RWPE2 (cell line): Measurements from ENCODE around the gene CYBB.

ENCODE experiments used
- ATAC-seq: fragments of 200-7000 bp; cut with Tn5 transposase; 3 replicates; pipeline ENCODE4 v1.9.1; 2021; ENCODE audit warnings: low read depth
- DNase-seq: peaks from one replicate; pipeline ENCODE4 v3.0.0-alpha.2; 2020; ENCODE audit warnings: low spot score
- H3K27ac ChIP-seq: fragments of 450-650 bp; 2 replicates; pipeline ENCODE4 v1.5.1; 2017; ENCODE audit warnings: mild to moderate bottlenecking; ENCODE audit not compliant: poor library complexity, severe bottlenecking
- H3K27me3 ChIP-seq: fragments of 250-450 bp; sonication (Bioruptor Pico); 2 replicates; pipeline ENCODE4 v1.5.1; 2021; ENCODE audit warnings: mild to moderate bottlenecking, moderate library complexity; ENCODE audit not compliant: insufficient read depth, poor library complexity, severe bottlenecking
- H3K36me3 ChIP-seq: fragments of 250-450 bp; sonication (Bioruptor Pico); 2 replicates; pipeline ENCODE4 v1.5.1; 2020; ENCODE audit warnings: low read depth, mild to moderate bottlenecking, moderate library complexity
- H3K4me1 ChIP-seq: fragments of 250-450 bp; sonication (Bioruptor Pico); 2 replicates; pipeline ENCODE4 v1.5.1; 2021; ENCODE audit warnings: mild to moderate bottlenecking, moderate library complexity; ENCODE audit not compliant: insufficient read depth, poor library complexity, severe bottlenecking
- H3K4me3 ChIP-seq: fragments of 250-450 bp; sonication (Bioruptor Pico); 2 replicates; pipeline ENCODE4 v1.5.1; 2021; ENCODE audit warnings: mild to moderate bottlenecking, moderate library complexity; ENCODE audit not compliant: severe bottlenecking
- H3K9me3 ChIP-seq: fragments of 250-450 bp; sonication (Bioruptor Pico); 2 replicates; pipeline ENCODE4 v1.5.1; 2021; ENCODE audit warnings: mild to moderate bottlenecking, moderate library complexity; ENCODE audit not compliant: severe bottlenecking
- TF ChIP-seq, protein P1 (sequence below): fragments of 450-650 bp; IDR thresholded peaks from one replicate; pipeline ENCODE4 v1.5.1; 2017; ENCODE audit warnings: mild to moderate bottlenecking, moderate library complexity; ENCODE audit not compliant: poor library complexity, severe bottlenecking

Gene CYBB

DNA sequence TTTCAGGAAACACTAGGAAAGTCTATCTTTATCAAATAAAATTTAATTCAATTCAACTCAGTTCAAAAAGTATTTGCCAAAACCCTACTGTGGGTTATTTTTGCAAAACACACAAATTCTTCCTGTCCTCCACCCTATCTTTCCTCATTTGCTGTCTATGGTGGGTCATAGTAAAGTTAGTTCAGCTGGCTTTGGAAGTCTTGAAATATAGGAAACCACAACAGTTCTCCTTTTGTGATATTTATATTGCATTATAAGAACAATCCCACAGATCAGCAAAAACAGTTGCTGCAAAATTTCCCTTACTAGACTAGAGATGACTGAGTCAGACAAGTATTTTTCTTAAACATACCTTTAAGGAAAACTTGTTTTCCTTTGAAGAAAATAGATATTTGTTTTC is 22.2 kb downstream of the CYBB start:
- Histone ChIP-seq H3K4me1 (no peaks in the 10 kb centered on the region), H3K4me3 (no peak overlapping the region), H3K36me3 (no peaks in the 10 kb centered on the region), H3K27me3 (no peaks in the 10 kb centered on the region), H3K9me3 (no peaks in the 10 kb centered on the region), H3K27ac (no peak overlapping the region)
- TF ChIP-seq, protein P1, sequence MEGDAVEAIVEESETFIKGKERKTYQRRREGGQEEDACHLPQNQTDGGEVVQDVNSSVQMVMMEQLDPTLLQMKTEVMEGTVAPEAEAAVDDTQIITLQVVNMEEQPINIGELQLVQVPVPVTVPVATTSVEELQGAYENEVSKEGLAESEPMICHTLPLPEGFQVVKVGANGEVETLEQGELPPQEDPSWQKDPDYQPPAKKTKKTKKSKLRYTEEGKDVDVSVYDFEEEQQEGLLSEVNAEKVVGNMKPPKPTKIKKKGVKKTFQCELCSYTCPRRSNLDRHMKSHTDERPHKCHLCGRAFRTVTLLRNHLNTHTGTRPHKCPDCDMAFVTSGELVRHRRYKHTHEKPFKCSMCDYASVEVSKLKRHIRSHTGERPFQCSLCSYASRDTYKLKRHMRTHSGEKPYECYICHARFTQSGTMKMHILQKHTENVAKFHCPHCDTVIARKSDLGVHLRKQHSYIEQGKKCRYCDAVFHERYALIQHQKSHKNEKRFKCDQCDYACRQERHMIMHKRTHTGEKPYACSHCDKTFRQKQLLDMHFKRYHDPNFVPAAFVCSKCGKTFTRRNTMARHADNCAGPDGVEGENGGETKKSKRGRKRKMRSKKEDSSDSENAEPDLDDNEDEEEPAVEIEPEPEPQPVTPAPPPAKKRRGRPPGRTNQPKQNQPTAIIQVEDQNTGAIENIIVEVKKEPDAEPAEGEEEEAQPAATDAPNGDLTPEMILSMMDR = no peak
- no peak for ATAC-seq
- no peak for DNase-seq

DNA sequence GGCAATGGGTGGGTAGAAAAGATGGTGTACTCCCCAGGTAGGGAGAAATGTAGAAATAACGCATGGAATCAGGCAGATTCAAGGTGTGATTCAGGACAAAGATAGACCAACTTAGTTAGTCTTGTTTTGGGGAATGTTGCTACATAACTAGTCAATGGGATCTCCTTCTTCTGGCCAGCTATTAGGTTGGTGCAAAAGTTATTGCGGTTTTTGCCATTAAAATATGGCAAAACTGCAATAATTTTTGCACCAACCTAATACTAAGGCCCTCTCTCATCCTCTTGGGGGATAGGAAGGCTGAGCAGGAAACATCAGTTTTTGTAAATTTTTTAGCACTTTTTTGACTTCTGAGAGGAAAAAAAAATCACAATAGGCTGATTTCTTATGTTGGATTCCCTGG is 23.2 kb downstream of the CYBB start:
- no peaks in the 10 kb centered on the region for H3K9me3 ChIP-seq
- H3K27me3 ChIP-seq = no peaks in the 10 kb centered on the region
- ATAC-seq (no peak), DNase-seq (no peak)
- H3K4me3 ChIP-seq = no peak overlapping the region
- no peaks in the 10 kb centered on the region for H3K36me3 ChIP-seq
- no peaks in the 10 kb centered on the region for H3K4me1 ChIP-seq
- no peak overlapping the region for H3K27ac ChIP-seq
- TF ChIP-seq, protein P1 = no peak

DNA sequence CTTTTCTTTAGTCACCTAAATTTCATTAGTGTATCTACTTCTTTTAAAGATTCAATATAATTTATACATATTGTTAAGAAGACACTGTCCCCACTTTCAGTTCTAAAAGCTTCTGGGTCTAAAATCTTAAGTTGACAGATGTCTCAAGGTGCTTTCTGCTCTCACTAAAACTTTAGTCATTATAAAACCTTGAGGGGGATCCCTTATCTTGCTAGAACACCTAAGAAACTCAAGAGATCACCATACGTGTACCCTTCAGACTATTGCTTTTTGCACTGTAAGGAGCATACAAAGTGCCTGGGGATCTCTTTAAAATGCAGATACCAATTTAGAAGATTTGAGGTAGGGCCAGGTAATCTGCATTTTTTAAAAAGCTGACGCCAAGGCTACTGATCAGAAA is 30.1 kb downstream of the CYBB start:
- no peaks in the 10 kb centered on the region for H3K4me1 ChIP-seq

DNA sequence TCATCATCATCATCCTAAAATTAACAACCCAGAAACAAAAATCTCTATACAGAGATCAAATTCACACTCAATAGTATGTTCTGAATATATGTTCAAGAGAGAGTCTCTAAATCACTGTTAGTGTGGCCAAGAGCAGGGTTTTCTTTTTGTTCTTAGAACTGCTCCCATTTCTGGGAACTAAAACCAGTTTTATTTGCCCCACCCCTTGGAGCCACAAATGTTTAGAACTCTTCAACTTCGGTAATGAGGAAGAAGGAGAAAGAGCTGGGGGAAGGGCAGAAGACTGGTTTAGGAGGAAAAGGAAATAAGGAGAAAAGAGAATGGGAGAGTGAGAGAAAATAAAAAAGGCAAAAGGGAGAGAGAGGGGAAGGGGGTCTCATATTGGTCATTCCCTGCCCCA is 32.3 kb downstream of the CYBB start:
- Histone ChIP-seq H3K27me3 (no peaks in the 10 kb centered on the region), H3K4me3 (no peak overlapping the region), H3K9me3 (no peaks in the 10 kb centered on the region), H3K27ac (no peak overlapping the region), H3K4me1 (no peaks in the 10 kb centered on the region), H3K36me3 (no peaks in the 10 kb centered on the region)
- no peak for DNase-seq
- TF ChIP-seq, protein P1 = no peak
- ATAC-seq = no peak

More for the DNA sequence above, 30.1 kb downstream of the CYBB start:
- TF ChIP-seq, protein P1 = no peak
- H3K4me3 ChIP-seq = no peak overlapping the region
- no peaks in the 10 kb centered on the region for H3K9me3 ChIP-seq
- no peak overlapping the region for H3K27ac ChIP-seq
- H3K36me3 ChIP-seq = no peaks in the 10 kb centered on the region
- DNase-seq (no peak), ATAC-seq (no peak)
- H3K27me3 ChIP-seq = no peaks in the 10 kb centered on the region

DNA sequence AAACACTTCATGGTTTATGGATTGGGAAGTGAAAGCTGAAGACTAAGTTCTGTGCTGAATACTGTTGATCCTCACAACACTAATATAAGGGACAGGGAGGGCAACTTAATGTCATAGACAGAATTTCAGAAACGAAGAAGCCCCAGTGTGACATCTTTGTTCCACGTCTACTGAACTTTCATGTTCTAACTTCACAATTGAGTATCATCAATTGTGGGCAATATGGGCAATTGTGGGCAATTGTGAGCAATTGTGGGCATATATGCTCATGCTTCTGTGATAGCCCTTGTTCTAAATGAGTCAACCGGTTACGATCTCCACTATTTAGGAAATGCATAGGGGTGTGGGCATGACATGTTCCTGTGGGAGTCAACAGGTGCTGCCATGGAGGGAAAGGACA is 33.7 kb downstream of the CYBB start:
- no peaks in the 10 kb centered on the region for H3K4me1 ChIP-seq

More for the DNA sequence above, 33.7 kb downstream of the CYBB start:
- Histone ChIP-seq H3K27ac (no peak overlapping the region), H3K9me3 (no peaks in the 10 kb centered on the region), H3K36me3 (no peaks in the 10 kb centered on the region), H3K4me3 (no peak overlapping the region), H3K27me3 (no peaks in the 10 kb centered on the region)
- DNase-seq = no peak
- ATAC-seq = no peak
- TF ChIP-seq, protein P1 = no peak
